ENCODE measurements around the gene CRIP3.

CRIP3 gene

GRCh38 chr6:43267619-43268354 is 40.8 kb downstream of the CRIP3 start:
- no peak for FAIRE-seq
- no peak for DNase-seq (ENCODE audit: insufficient read length, low spot score)
- no peak for TF ChIP-seq POLR2A (IDR thresholded peaks at IDR 0.05; ENCODE audit: low read depth, low read length)

- DNase-seq (ENCODE audit: insufficient read length, low spot score) = no peak
- FAIRE-seq = no peak
- TF ChIP-seq POLR2A (IDR thresholded peaks at IDR 0.05; ENCODE audit: low read depth, low read length) = no peak
Measured at GRCh38 chr6:43265564-43265963, 43.1 kb downstream of the CRIP3 start.

GRCh38 chr6:43264599-43265145 is 44.0 kb downstream of the CRIP3 start:
- no peak for FAIRE-seq
- TF ChIP-seq POLR2A (IDR thresholded peaks at IDR 0.05; ENCODE audit: low read depth, low read length) = no peak
- DNase-seq (ENCODE audit: insufficient read length, low spot score) = no peak

GRCh38 chr6:43263314-43264178 is 45.1 kb downstream of the CRIP3 start:
- DNase-seq (ENCODE audit: insufficient read length, low spot score) = peak; percentile 95
- no peak for TF ChIP-seq POLR2A (IDR thresholded peaks at IDR 0.05; ENCODE audit: low read depth, low read length)
- FAIRE-seq = peak; percentile 70

GRCh38 chr6:43262780-43263313 is 45.8 kb downstream of the CRIP3 start:
- no peak for TF ChIP-seq POLR2A (IDR thresholded peaks at IDR 0.05; ENCODE audit: low read depth, low read length)
- DNase-seq (ENCODE audit: insufficient read length, low spot score) (no peak), FAIRE-seq (no peak)

GRCh38 chr6:43262000-43262779 is 46.4 kb downstream of the CRIP3 start:
- TF ChIP-seq POLR2A (IDR thresholded peaks at IDR 0.05; ENCODE audit: low read depth, low read length) = no peak
- FAIRE-seq (no peak), DNase-seq (ENCODE audit: insufficient read length, low spot score) (no peak)

- TF ChIP-seq POLR2A (IDR thresholded peaks at IDR 0.05; ENCODE audit: low read depth, low read length) = no peak
- DNase-seq (ENCODE audit: insufficient read length, low spot score) (no peak), FAIRE-seq (no peak)
Measured at GRCh38 chr6:43261198-43261597, 47.4 kb downstream of the CRIP3 start.

GRCh38 chr6:43260791-43261190 is 47.8 kb downstream of the CRIP3 start:
- no peak for DNase-seq (ENCODE audit: insufficient read length, low spot score)
- no peak for FAIRE-seq
- TF ChIP-seq POLR2A (IDR thresholded peaks at IDR 0.05; ENCODE audit: low read depth, low read length) = no peak

GRCh38 chr6:43258807-43259686 is 49.6 kb downstream of the CRIP3 start:
- DNase-seq (ENCODE audit: insufficient read length, low spot score) (no peak), FAIRE-seq (no peak)
- no peak for TF ChIP-seq POLR2A (IDR thresholded peaks at IDR 0.05; ENCODE audit: low read depth, low read length)

GRCh38 chr6:43258180-43258579 is 50.4 kb downstream of the CRIP3 start:
- FAIRE-seq = no peak
- TF ChIP-seq POLR2A (IDR thresholded peaks at IDR 0.05; ENCODE audit: low read depth, low read length) = no peak
- no peak for DNase-seq (ENCODE audit: insufficient read length, low spot score)

- FAIRE-seq (no peak), DNase-seq (ENCODE audit: insufficient read length, low spot score) (no peak)
- no peak for TF ChIP-seq POLR2A (IDR thresholded peaks at IDR 0.05; ENCODE audit: low read depth, low read length)
Measured at GRCh38 chr6:43257367-43258145, 51.1 kb downstream of the CRIP3 start.
